Stimulated activated CD4-positive, alpha-beta T cell treated with anti-CD3 and anti-CD28 coated beads, Interleukin-15, amount 100 ng/mL, for 1 hour (primary cell): ENCODE results near the gene C3orf38.
"Not testable (repeated sequence)": the region's sequence is repeated elsewhere in the genome, so short reads cannot be mapped to it uniquely, and the experiment has no call there.

Source experiments
- DNase-seq, 2 donors: peaks; one replicate each; pipeline ENCODE4 v3.0.0-alpha.2; 2020; ENCODE audit warnings: low read depth in 1 of 2, low spot score in 1 of 2

Gene C3orf38

DNA sequence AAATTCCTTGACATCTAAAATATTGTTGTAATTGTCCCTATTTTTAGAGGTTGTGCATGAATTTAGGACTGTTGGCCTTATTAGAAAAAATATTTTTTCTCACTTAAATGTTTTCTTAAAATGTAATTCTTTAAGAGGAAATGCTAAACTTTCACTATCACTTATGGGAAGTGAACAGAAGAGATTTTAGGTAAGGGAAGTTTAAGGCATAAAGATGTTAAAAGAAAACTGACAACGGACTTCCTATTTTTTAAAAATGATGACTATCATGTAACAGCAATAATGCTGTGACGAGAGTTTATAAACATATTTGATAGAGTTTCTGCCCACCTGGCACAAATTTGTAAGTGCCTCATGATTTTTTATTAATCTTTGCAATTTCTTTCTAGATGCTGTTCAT, 3.1 kb downstream of the C3orf38 start:
- no peak for DNase-seq

DNA sequence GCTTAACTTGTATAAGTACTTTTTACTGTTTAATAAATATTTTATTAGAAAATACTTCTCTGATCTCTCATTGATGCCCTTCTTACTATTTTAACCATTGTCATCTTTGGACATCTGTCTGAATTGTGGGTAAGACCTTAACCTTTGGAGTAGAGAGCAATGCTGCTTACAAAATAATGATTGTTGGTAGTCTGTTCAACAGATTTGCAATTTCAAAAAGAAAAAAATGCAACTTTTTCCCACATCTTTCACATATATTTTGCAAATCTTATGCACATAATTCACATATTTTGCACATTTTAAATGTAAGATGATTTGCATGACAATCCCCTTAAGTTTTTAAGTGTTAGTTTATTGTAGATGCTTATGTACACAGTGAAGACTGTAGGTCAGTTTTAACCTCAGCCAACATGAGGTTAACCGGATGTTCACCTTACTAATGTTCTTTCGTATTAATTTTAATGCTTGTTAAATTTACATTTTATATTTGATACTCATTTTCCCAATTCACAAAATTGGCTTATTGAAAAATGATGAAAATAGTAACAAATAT, 16.7 kb downstream of the C3orf38 start:
- no peak for DNase-seq

DNA sequence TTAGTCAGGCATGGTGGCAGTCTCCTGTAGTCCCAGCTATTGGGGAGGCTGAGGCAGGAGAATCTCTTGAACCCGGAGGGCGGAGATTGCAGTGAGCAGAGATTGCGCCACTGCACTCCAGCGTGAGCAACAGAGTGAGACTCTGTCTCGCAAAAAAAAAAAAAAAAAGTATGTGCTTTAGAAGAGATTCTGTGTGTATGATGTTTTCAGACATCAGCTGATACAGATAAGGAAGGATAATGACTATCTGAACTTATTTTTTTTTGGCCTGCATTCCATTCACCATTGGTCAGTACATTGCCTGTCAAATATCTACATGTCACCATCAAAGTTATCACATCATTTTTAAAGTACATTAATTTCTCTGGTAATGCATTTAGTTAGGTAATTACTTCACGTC, 17.4 kb downstream of the C3orf38 start:
- DNase-seq = no peak

DNA sequence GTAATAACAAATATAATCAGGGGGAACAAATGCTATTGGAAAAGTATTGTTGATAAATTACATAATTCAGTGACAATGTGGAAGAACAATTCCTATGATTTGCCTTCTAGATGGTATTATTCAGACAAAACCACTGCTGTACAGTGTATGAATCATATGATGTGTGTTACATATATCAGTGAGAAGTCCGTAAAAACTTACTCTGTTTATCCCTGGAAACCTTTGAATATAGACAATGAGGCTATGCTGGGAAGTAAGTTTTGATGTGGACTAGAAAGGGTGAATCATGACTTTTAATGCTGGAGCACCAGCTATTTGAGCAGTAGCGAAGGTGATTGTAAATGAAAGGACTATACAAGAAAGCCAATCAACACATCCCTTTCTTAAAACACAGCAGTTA, 17.9 kb downstream of the C3orf38 start:
- DNase-seq = no peak

DNA sequence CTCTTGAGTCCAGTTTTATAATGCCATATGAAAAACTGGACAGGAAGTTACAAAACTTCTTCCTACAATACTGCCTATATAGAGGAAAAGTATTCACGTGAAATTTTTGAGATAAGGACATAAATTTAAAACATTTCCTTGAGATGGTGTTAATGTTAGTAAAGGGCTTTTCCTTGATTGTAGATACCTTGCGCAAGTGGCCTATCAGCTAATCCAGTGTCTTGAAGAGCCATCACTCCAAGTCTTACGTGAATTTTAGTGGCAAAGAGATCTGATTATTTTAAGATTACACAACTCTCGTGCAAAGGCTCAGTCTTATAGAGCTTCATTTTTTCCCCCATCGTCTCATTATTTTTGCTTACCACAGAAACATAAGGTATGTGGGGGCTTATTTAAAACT, 18.4 kb downstream of the C3orf38 start:
- no peak for DNase-seq

DNA sequence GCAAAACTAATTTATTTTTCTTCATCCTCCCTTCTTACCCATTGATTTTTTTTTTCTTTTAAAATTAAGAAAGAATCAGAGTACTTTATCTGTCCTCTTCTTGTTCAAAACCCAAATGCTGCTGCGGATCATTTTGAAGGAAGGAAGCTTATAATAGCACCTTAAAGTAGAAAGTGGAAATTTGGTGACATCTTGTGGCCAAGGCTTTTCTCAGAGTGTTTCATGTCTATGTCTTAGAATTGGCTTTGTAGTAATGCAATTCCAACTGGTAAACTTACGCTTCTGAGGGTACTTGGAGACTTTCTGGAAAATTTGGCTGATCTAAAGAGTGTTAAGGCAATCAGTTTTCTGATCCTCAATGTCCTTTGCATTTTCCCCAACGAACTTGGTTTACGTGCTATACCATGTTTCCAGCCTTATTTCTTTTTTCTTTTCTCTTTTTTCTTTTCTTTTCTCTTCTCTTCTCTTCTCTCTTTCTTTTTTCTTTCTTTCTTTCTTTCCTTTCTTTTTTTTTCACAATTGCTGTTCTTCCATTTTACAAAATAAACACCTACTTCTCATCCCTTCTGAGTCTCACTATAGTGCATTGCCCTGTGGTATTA, 30.7 kb downstream of the C3orf38 start:
- DNase-seq = no peak

DNA sequence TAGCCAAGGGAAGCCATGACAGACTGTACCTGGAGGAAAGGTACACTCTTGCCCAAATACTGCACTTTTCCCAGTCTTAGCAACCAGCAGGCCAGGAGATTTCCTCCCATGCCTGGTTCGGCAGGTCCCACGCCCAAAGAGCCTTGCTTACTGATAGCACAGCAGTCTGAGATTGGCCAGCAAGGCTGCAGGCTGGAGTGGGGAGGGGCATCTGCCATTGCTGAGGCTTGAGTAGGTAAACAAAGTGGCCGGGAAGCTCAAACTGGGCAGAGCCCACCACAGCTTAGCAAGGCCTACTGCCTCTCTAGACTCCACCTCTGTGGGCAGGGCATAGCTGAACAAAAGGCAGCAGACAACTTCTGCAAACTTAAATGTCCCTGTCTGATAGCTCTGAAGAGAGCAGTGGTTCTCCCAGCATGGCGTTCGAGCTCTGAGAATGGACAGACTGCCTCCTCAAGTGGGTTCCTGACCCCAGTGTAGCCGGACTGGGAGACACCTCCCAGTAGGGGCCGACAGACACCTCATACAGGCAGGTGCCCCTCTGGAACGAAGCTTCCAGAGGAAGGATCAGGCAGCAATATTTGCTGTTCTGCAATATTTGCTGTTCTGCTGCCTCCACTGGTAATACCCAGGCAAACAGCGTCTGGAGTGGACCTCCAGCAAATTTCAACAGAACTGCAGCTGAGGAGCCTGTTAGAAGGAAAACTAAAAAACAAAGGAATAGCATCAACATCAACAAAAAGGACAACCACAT, 32.6 kb downstream of the C3orf38 start:
- DNase-seq = not testable (repeated sequence)

DNA sequence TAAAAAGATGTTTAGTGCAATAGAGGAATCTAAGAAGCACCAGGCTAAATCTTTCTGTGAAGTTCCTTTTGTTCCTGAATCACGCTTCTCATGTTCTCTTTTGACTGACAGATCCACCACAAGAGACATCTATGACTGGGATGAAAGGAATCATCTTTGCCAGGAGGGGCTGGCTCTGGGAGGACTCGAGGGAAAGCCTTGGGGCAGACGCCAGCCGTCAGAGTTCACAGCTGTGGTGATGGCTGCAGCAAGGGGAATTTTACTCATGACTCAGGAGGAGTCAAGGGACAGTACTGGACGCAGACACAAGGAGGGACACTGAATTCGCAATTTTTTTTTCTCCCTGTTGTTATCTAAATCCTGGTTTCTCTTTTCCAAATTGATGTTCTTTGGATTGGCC, 38.7 kb downstream of the C3orf38 start:
- no peak for DNase-seq

DNA sequence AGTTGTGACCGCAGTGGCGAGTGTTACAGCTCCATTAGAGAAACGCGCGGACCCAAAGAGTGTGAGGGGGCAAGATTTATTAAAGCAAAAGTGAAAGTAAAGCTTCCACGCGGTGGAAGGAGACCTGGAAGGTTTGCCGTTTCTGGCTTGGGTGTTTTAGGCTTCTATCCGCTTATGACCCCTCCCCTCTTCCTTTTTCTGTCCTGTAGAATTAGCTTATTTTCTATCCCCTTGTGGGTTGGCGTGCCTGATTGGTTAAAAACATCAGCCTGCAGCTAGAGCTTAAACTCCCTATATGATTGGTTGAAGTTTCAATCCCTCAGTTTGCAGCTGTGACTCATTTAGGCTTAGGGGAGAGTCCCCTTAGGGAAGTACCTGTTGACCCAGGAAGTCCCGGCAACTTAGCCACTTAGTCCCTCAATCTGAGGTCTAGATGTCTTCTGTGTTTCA, 39.6 kb downstream of the C3orf38 start:
- no peak for DNase-seq

DNA sequence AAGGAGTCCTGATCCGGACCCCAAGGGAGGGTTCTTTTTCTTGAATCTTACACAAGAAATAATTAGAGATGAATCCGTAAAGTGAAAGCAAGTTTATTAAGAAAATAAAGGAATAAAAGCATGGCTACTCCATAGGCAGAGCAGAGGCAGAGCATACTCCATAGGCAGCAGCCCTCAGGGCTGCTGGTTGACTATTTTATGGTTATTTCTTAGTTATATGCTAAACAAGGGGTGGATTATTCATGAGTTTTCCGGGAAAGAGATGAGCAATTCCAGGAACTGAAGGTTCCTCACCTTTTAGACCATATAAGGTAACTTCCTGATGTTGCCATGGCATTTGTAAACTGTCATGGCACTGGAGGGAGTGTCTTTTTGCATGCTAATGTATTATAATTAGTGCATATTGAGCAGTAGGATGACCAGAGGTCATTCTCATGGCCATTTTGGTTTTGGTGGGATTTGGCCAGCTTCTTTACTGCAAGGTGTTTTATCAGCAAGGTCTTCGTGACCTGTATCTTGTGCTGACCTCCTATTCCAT, 42.2 kb downstream of the C3orf38 start:
- DNase-seq = no peak

DNA sequence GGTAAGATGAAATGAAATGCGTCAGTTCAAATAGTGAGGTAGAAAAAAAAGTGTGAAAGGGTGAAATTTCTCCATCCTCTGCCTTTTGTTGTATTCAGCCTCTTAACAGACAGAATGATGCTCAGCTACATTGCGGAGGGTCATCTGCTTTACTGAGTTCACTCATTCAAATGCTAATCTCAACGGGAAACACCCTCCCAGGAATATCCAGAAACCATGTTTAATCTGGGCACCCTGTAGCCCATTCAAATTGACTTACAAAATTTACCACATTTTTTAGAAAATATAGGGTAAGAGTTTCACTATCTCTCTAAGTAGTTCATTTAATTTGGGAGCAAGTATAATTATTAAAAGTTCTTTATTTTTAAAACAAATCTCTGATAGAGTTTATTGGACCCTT, 42.9 kb downstream of the C3orf38 start:
- DNase-seq = no peak

DNA sequence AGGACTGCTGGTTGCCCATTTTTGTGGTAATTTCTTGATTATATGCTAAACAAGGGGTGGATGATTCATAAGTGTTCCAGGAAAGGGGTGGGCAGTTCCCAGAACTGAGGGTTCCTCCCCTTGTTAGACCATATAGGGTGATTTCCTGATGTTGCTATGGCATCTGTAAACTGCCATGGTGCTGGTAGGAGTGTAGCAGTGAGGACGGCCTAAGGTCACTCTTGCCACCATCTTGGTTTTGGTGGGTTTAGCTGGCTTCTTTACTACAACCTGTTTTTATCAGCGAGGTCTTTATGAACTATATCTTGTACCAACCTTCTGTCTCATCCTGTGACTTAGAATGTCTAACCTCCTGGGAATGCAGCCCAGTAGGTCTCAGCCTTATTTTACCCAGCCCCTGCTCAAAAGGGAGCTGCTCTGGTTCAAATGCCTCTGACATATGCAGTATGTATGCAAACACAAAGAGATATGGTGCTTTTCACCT, 46.2 kb downstream of the C3orf38 start:
- peak in 1 of 2 donors; percentile 3 for DNase-seq

DNA sequence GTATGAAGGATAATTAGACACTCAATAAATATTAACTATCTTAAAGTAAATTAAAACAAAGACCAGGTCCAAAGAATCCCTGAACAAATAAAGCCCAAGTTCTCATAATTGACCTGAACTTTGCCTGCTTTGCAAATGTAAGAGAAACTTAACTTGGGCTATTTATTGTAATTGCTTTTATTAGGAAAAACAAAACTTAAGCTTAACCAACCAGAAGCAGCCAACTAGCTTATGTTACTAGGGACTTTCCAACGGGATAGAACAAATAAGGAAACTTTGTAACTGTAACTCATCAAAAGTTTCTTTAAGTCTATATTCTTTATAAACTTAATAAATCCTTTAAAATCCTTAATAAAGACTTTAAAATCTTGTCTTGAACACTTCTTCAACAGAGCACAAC, 48.4 kb downstream of the C3orf38 start:
- no peak for DNase-seq

DNA sequence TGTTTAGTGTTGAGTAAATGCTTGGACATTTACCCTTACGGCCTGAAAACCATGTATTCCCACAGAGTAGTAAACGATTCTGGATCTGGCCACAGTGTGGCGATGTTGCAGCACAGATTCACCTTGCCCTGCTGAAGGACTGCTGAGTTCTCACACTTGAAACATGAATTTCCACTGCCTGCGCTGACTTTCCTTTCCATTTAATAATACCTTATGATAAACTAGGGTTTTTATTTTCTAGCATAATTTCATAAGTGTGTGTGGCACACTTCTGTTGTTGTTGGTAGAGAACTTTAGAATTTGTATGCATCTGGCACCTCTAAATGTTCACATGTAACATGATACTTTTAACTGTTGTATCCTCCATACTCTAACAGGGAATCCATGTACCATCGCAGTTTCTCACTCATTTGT, 53.9 kb downstream of the C3orf38 start:
- DNase-seq = peak in 1 of 2 donors; percentile 14
